GM19240 (cell line): ENCODE results near the gene KIF22.

Experiments used
- DNase-seq: peaks from one replicate; pipeline ENCODE4 v3.0.0; 2011; ENCODE audit warnings: low spot score; ENCODE audit not compliant: insufficient read length

Gene KIF22

DNA sequence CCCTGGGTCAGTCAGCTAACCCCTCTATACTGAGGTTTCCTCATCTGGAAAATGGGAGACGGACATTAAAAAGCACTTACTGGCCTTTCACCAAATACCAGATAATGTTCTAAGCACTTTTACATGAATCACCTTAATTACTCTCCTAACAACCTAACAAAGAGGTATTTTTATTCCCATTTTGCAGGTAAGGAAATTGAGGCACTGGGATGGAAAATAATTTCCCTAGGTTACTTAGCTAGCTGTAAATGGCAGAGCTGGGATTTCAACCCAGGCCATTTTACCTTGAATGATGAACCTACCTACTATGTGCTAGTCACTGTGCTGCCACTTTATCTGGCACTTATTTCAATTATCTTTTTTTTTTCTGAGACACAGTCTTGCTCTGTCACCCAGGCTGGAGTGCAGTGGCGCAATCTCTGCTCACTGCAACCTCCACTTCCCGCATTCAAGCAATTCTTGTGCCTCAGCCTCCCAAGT is 3.7 kb downstream of the KIF22 start:
- DNase-seq, result no peak

- no peak for DNase-seq
Measured at GRCh38 chr16:29802416-29802935, 11.9 kb downstream of the KIF22 start.

DNA sequence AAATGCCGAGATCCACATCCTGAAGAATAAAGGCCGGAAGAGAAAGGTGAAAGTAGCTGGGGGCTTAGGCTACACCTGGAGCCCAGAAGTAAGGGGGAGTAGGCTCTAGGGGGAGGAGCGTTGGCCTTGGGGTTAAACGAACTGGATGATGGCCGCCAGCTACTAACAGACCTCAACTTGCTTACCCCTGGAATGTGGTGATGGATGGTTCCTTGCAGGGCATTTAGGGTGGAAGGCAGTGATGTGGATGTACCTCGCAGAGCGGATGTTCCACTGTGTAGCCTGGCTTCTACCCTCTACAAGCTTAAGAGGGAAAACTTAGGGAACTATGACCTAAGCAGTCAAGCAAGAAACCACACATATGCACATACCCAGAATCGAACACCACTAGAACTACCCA is 13.5 kb downstream of the KIF22 start:
- DNase-seq, result no peak

GRCh38 chr16:29804455-29805231 is 14.1 kb downstream of the KIF22 start:
- DNase-seq, result no peak

DNA sequence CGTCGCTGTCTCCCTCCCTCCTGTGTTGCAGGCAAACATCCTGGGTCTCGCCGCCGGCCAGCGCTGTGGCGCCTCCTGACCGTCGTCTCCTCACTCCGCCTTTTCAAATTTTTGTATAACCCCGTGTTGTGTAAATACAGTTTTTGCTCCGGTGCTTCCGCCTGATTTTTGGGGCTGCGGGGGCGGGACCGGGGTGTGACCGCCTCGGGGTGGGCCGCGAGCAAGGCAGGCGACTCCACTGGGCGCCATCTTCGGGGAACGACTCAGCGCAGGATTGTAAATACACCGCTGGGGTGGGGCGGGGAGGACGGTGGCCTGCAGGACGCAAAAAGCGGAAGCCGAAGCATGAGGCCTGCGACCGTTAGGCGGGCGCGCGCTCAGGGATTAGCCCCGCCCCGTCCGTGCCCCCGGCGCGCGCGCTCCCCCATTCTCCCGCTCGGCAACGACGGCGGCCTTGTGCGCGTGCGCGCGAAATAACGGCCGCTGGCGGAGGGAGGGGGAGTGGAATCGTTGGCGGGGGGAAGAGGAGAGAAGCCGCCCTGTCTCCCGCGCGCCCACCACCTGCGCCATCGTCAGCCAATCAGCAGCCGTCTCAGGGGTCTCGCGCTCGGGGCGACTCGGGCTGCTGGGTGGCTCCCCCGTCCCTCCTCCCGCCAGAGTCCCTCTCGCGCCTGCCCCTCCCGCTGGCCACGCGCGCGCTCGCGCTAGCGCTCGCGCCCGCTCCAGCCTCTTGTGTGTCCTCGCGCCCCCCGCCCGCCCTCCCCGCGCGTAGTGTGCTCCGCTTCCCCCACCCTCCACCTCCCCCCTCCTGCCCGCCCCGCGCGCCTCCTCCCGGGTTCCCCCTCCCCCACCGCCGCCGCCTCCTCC is 14.9 kb downstream of the KIF22 start:
- peak; percentile 88 for DNase-seq

- no peak for DNase-seq
Measured at GRCh38 chr16:29806099-29806579, 15.6 kb downstream of the KIF22 start, which contains the start of gene MAZ. Gene MAZ (plus strand): TSS chr16:29806529. CDS start chr16:29806702, 173 bp downstream.

GRCh38 chr16:29806641-29807425 is 16.3 kb downstream of the KIF22 start:
- no peak for DNase-seq

DNA sequence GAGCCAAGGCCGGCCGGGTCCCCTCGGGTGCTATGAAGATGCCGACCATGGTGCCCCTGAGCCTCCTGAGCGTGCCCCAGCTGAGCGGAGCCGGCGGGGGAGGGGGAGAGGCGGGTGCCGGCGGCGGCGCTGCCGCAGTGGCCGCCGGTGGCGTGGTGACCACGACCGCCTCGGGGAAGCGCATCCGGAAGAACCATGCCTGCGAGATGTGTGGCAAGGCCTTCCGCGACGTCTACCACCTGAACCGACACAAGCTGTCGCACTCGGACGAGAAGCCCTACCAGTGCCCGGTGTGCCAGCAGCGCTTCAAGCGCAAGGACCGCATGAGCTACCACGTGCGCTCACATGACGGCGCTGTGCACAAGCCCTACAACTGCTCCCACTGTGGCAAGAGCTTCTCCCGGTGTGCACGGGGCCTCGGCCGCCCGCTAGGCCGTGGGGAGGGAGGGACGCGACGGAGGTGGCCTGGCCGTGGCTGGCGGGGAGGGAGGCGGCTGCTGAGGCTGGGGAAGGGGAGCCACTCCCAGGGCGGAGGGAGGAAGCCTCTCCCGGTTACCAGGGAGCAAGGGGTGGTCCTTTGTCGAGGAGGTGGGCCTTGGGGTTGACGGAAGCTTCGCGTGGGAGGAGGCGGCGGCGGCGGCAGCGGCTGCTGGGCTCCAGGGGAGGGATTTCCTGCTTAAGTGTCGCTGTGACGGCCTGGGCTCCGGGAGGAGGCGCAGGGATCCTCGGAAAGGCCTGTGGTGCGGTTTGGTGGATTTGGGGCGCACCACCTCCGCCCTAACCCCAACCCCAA is 17.1 kb downstream of the KIF22 start:
- DNase-seq, result no peak

- DNase-seq, result no peak
Measured at GRCh38 chr16:29808219-29808900, 17.8 kb downstream of the KIF22 start.

- DNase-seq, result no peak
Measured at GRCh38 chr16:29809031-29809747, 18.6 kb downstream of the KIF22 start.

DNA sequence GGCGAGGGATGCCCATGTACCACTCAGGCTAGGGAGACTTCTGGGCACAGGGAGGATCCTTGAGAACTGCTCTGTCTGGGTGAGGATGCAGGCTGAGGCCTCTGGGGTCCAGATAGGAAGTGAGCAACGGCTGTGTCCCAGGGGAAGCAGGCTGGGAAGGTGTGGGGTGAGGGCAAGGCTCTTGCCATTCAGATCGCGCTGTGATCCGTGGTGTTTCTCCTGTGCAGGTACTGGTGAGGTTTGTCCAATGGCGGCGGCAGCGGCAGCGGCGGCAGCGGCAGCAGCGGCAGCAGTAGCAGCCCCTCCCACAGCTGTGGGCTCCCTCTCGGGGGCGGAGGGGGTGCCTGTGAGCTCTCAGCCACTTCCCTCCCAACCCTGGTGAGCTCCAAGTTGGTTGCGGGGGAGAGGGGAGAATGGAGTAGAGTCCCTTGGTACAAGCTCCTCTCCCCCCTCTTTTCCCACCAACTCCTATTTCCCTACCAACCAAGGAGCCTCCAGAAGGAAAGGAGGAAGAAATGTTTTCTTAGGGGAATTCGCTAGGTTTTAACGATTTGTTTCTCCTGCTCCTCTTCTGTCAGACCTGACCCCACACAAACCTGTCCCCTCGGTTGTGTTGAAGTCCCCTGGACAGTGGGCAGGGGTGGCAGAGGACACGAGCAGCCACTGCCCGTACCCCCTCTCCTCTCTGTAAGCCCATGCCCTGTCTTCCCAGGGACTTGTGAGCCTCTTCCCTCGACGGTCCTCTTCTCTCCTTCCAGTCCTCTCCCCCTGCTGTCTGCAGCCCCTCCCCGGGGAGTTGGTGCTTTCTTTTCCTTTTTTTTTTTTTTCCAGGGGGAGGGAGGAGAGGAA is 19.5 kb downstream of the KIF22 start:
- no peak for DNase-seq

- DNase-seq, result no peak
Measured at GRCh38 chr16:29810699-29811169, 20.2 kb downstream of the KIF22 start.

- no peak for DNase-seq
Measured at GRCh38 chr16:29811170-29811895, 20.8 kb downstream of the KIF22 start.

DNA sequence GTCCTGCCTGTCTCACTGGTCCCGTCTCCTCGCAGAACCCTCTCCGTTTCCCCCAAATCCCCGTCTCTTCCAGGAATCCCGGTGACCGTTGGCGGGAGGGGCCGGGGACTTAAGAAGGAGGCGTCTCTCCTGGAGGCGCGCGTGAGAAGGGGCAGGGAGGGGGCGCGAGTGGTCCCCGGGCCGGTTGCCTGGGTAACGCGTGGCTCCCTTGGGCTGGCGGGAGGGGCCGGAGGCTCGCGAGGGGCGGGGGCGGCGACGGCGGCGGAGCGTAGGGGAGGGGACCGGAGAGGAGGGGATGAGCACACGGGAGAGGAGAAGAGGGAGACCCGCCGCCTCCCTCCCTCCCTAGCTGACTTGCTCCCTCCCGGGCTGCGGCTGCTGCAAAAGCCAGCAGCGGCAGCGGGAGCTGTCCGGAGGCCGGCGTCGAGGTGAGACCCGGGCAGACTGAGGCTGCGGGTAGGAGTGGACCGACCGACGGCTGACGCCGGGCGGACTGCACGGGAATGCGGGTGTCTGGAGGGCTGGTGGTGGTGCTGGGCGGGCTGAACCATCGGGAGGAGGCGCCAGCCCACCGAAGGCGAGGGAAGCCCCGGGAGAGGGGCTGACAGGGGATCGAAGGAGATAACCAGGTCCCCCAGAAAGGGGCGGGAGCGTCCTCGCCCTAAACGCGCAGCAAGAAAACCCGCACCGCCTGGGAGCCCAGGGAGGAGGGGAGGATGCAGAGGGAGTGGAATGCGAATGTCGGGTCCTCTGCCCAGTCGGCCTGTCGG is 21.5 kb downstream of the KIF22 start, which contains the start of gene PRRT2:
PRRT2 (plus strand) TSS at position 298 of the 770 bp plus-strand sequence. CDS start 862 bp downstream, outside the sequence.
- no peak for DNase-seq

- no peak for DNase-seq
Measured at GRCh38 chr16:29812754-29813643, 22.4 kb downstream of the KIF22 start.
